DMS153 (cell line): ENCODE data around the gene CUL9.
A peak's percentile ranks its signal among the peaks of the same experiment; 100 is the strongest.

Experiments used
- DNase-seq: peaks from one replicate; lab custom pipeline; 2025; lab: John Stamatoyannopoulos, UW

Gene CUL9

GRCh38 chr6:43173591-43174262 lies 8.3 kb upstream of the CUL9 start:
- DNase-seq, result no peak

- peak; percentile 97 for DNase-seq
Observed at GRCh38 chr6:43174263-43175112, 7.5 kb upstream of the CUL9 start.

- DNase-seq, result no peak
Observed at GRCh38 chr6:43175676-43176422, 6.1 kb upstream of the CUL9 start.

GRCh38 chr6:43176423-43176786 lies 5.6 kb upstream of the CUL9 start:
- DNase-seq, result no peak

- no peak for DNase-seq
Observed at GRCh38 chr6:43178150-43178549, 3.8 kb upstream of the CUL9 start.

- no peak for DNase-seq
Observed at GRCh38 chr6:43178951-43179830, 2.8 kb upstream of the CUL9 start.

- DNase-seq, result no peak
Observed at GRCh38 chr6:43180058-43180457, 1.9 kb upstream of the CUL9 start.

- DNase-seq, result no peak
Observed at GRCh38 chr6:43180985-43181384, 1.0 kb upstream of the CUL9 start.

GRCh38 chr6:43181621-43181941 lies 415 bp upstream of the CUL9 start:
- no peak for DNase-seq

GRCh38 chr6:43183441-43183840 lies 1.4 kb downstream of the CUL9 start:
- no peak for DNase-seq

- no peak for DNase-seq
Observed at GRCh38 chr6:43184268-43184985, 2.4 kb downstream of the CUL9 start.

GRCh38 chr6:43185391-43185985 lies 3.5 kb downstream of the CUL9 start:
- DNase-seq, result no peak

GRCh38 chr6:43186019-43186418 lies 4.0 kb downstream of the CUL9 start:
- DNase-seq, result no peak

- no peak for DNase-seq
Observed at GRCh38 chr6:43186706-43187105, 4.7 kb downstream of the CUL9 start.

GRCh38 chr6:43187821-43188220 lies 5.8 kb downstream of the CUL9 start:
- DNase-seq, result no peak

- DNase-seq, result no peak
Observed at GRCh38 chr6:43188426-43188825, 6.4 kb downstream of the CUL9 start.

- no peak for DNase-seq
Observed at GRCh38 chr6:43189776-43190304, 7.8 kb downstream of the CUL9 start.

- no peak for DNase-seq
Observed at GRCh38 chr6:43192911-43193310, 10.9 kb downstream of the CUL9 start.

GRCh38 chr6:43193929-43194328 lies 11.9 kb downstream of the CUL9 start:
- DNase-seq, result no peak

GRCh38 chr6:43196337-43196736 lies 14.3 kb downstream of the CUL9 start:
- DNase-seq, result no peak

GRCh38 chr6:43199912-43200311 lies 17.9 kb downstream of the CUL9 start:
- DNase-seq, result no peak
